ENCODE measurements around the gene LRRC52. TPM values are rescaled to one million over a fixed set of nuclear protein-coding genes. Genes with fewer than 3 reads are reported as not detected.

The LRRC52 gene
- total and polyA plus RNA-seq, 2 donors (not counting 1 experiment from before 2014, with no cell fraction given): not detected

GRCh38 chr1:165577707-165578106 is 33.9 kb downstream of the LRRC52 start:
- Histone ChIP-seq H3K36me3 (replicated peaks in 1 of 2; ENCODE audit: control extremely low read depth in 1 of 2, control insufficient read depth in 1 of 2, extremely low read depth in 1 of 2, insufficient read depth in 2 of 2, low read length in 1 of 2) (no peaks in the 10 kb centered on the region), H4K20me1 (ENCODE audit: control insufficient read depth, insufficient read depth, low read length, poor library complexity, severe bottlenecking) (no peaks in the 10 kb centered on the region), H3K27me3 (replicated peaks in 1 of 4; ENCODE audit: control extremely low read depth in 1 of 4, control insufficient read depth in 3 of 4, insufficient read depth in 4 of 4, low read length in 3 of 4) (peaks cover 0 to 16% (median 5%) of the 10 kb centered on the region in 4 experiments), H3K4me1 (ENCODE audit: control insufficient read depth in 2 of 2, insufficient read depth in 2 of 2, low read length in 2 of 2) (no peaks in the 10 kb centered on the region), H3K9ac (ENCODE audit: low read length) (no peak overlapping the region), H2AFZ (ENCODE audit: insufficient read depth, low read depth, low read length, poor library complexity, severe bottlenecking) (no peak overlapping the region), H3K4me3 (ENCODE audit: control extremely low read depth in 1 of 5, extremely low read depth in 1 of 5, insufficient read depth in 1 of 5, low read depth in 2 of 5, low read length in 4 of 5) (no peak overlapping the region), H3K79me2 (ENCODE audit: control insufficient read depth, insufficient read depth, low read length) (no peaks in the 10 kb centered on the region), H3K9me3 (ENCODE audit: control extremely low read depth in 1 of 3, control insufficient read depth in 2 of 3, insufficient read depth in 1 of 3, low read length in 2 of 3) (peaks cover 0 to 4% (median 0%) of the 10 kb centered on the region in 3 donors), H3K27ac (ENCODE audit: low read length in 2 of 2) (no peak overlapping the region), H3K4me2 (replicated peaks; ENCODE audit: low read depth, low read length, poor library complexity, severe bottlenecking) (no peak overlapping the region)
- CTCF ChIA-PET: interaction anchor here (0.9 kb wide), 1 partner anchor 22 kb away, joined by 4 read pairs; no protein-coding TSS in a partner anchor
- no peak overlapping the region for H3K4me3 Mint-ChIP-seq
- WGBS (ENCODE audit: insufficient coverage): 100% methylated on average over 1 of the region's 3 CpGs
- intact Hi-C loops (cut with micrococcal nuclease): no loop called here
- no peak for DNase-seq
- H3K4me1 Mint-ChIP-seq: no peaks in the 10 kb centered on the region
- no peak overlapping the region for H3K27ac Mint-ChIP-seq
- POLR2A ChIA-PET: no interaction called here
- H3K9me3 Mint-ChIP-seq (ENCODE audit: insufficient read depth): no peaks in the 10 kb centered on the region
- ATAC-seq (ENCODE audit: low read depth): no peak
- TF ChIP-seq EZH2 (IDR thresholded peaks at IDR 0.05; ENCODE audit: borderline replicate concordance, insufficient read depth, low read depth, low read length, poor library complexity, severe bottlenecking) (no peak), CTCF (IDR thresholded peaks at IDR 0.05) (no peak)
- peaks cover 34% of the 10 kb centered on the region for H3K27me3 Mint-ChIP-seq

- no peaks in the 10 kb centered on the region for H3K4me1 ChIP-seq (ENCODE audit: control insufficient read depth in 2 of 2, insufficient read depth in 2 of 2, low read length in 2 of 2)
- no peak overlapping the region for H2AFZ ChIP-seq (ENCODE audit: insufficient read depth, low read depth, low read length, poor library complexity, severe bottlenecking)
- DNase-seq (no peak), ATAC-seq (ENCODE audit: low read depth) (no peak)
- ChIA-PET POLR2A (no interaction called here), CTCF (interaction anchor here (1.5 kb wide), 1 partner anchor 214 kb away, joined by 5 read pairs; no protein-coding TSS in a partner anchor)
- WGBS (ENCODE audit: insufficient coverage): 95% methylated on average over 24 of the region's 24 CpGs
- H3K27ac Mint-ChIP-seq: no peak overlapping the region
- peaks cover 0 to 4% (median 1%) of the 10 kb centered on the region in 3 donors for H3K9me3 ChIP-seq (ENCODE audit: control extremely low read depth in 1 of 3, control insufficient read depth in 2 of 3, insufficient read depth in 1 of 3, low read length in 2 of 3)
- no peaks in the 10 kb centered on the region for H3K4me1 Mint-ChIP-seq
- no peak for TF ChIP-seq EZH2 (IDR thresholded peaks at IDR 0.05; ENCODE audit: borderline replicate concordance, insufficient read depth, low read depth, low read length, poor library complexity, severe bottlenecking)
- TF ChIP-seq CTCF (IDR thresholded peaks at IDR 0.05): no peak
- intact Hi-C loops (cut with micrococcal nuclease): no loop called here
- no peak overlapping the region for H3K4me2 ChIP-seq (replicated peaks; ENCODE audit: low read depth, low read length, poor library complexity, severe bottlenecking)
- no peak overlapping the region for H3K27ac ChIP-seq (ENCODE audit: low read length in 2 of 2)
- no peak overlapping the region for H3K4me3 Mint-ChIP-seq
- H4K20me1 ChIP-seq (ENCODE audit: control insufficient read depth, insufficient read depth, low read length, poor library complexity, severe bottlenecking): no peaks in the 10 kb centered on the region
- no peaks in the 10 kb centered on the region for H3K36me3 ChIP-seq (replicated peaks in 1 of 2; ENCODE audit: control extremely low read depth in 1 of 2, control insufficient read depth in 1 of 2, extremely low read depth in 1 of 2, insufficient read depth in 2 of 2, low read length in 1 of 2)
- peaks cover 39% of the 10 kb centered on the region for H3K27me3 Mint-ChIP-seq
- no peak overlapping the region for H3K9ac ChIP-seq (ENCODE audit: low read length)
- no peak overlapping the region for H3K4me3 ChIP-seq (ENCODE audit: control extremely low read depth in 1 of 5, extremely low read depth in 1 of 5, insufficient read depth in 1 of 5, low read depth in 2 of 5, low read length in 4 of 5)
- peaks cover 0 to 19% (median 5%) of the 10 kb centered on the region in 4 experiments for H3K27me3 ChIP-seq (replicated peaks in 1 of 4; ENCODE audit: control extremely low read depth in 1 of 4, control insufficient read depth in 3 of 4, insufficient read depth in 4 of 4, low read length in 3 of 4)
- no peaks in the 10 kb centered on the region for H3K79me2 ChIP-seq (ENCODE audit: control insufficient read depth, insufficient read depth, low read length)
- H3K9me3 Mint-ChIP-seq (ENCODE audit: insufficient read depth): no peaks in the 10 kb centered on the region
Measured at GRCh38 chr1:165580931-165581871, 37.4 kb downstream of the LRRC52 start.

Data from B cell (primary cell).